PC-3 (cell line): ENCODE results near the gene MIB2. TPM values are rescaled to one million over a fixed set of nuclear protein-coding genes. Genes with fewer than 3 reads are reported as not detected.

Experiments
- ATAC-seq: fragments of 200-7000 bp; cut with Tn5 transposase; 2 replicates; pipeline ENCODE4 v1.9.1; 2020; ENCODE audit warnings: mild to moderate bottlenecking, moderate library complexity
- BruUV-seq: library from RNA; stranded (reverse); fragments of 400-500 nt; replicated peaks from 2 replicates; lab custom pipeline; 2021; lab: Mats Ljungman, UMichigan
- CTCF ChIA-PET: fragments of 300-600 bp; sonication (Branson Sonifier 250); formaldehyde crosslinking; loops from one replicate; lab custom pipeline; 2022; ENCODE audit warnings: antibody characterized with exemption; lab: Charles Lee
- POLR2A ChIA-PET: fragments of 300-600 bp; sonication (Branson Sonifier 250); formaldehyde crosslinking; loops from one replicate; lab custom pipeline; 2022; ENCODE audit warnings: antibody characterized with exemption; ENCODE audit not compliant: unreplicated experiment; lab: Charles Lee
- DNase-seq: peaks from one replicate; pipeline ENCODE4 v3.0.0-alpha.2; 2015
- H2AFZ ChIP-seq: fragments of 300-600 bp; sonication (generic); 2 replicates; pipeline ENCODE4 v1.6.0; 2016; ENCODE audit warnings: antibody characterized with exemption, low read length
- H3F3A ChIP-seq: fragments of 300-600 bp; sonication (generic); one replicate; pipeline ENCODE4 v1.6.0; 2017; ENCODE audit warnings: antibody characterized with exemption, low read length, control low read depth, mild to moderate bottlenecking; ENCODE audit not compliant: unreplicated experiment
- H3K27ac ChIP-seq: fragments of 300-600 bp; sonication (generic); 2 replicates; pipeline ENCODE4 v1.5.1; 2016; ENCODE audit warnings: mild to moderate bottlenecking, low read length
- H3K27me3 ChIP-seq: fragments of 300-600 bp; sonication (generic); 2 replicates; pipeline ENCODE4 v1.6.1; 2016; ENCODE audit warnings: low read length, mixed read lengths
- H3K36me3 ChIP-seq: fragments of 300-600 bp; sonication (generic); 2 replicates; pipeline ENCODE4 v1.6.1; 2016; ENCODE audit warnings: low read depth, mixed run types, low read length, mixed read lengths
- H3K4me1 ChIP-seq: fragments of 300-600 bp; sonication (generic); 2 replicates; pipeline ENCODE4 v1.5.1; 2016; ENCODE audit warnings: low read length; ENCODE audit not compliant: insufficient read depth
- H3K4me2 ChIP-seq: fragments of 300-600 bp; sonication (generic); 2 replicates; pipeline ENCODE4 v1.6.0; 2016; ENCODE audit warnings: low read length
- H3K4me3 ChIP-seq: fragments of 300-600 bp; sonication (generic); 2 replicates; pipeline ENCODE4 v1.5.1; 2016; ENCODE audit warnings: mild to moderate bottlenecking, low read length, mixed read lengths
- H3K79me2 ChIP-seq: fragments of 300-600 bp; sonication (generic); 2 replicates; pipeline ENCODE4 v1.6.1; 2017; ENCODE audit warnings: low read length, mixed read lengths
- H3K9ac ChIP-seq: fragments of 300-600 bp; sonication (generic); 2 replicates; pipeline ENCODE4 v1.6.0; 2016; ENCODE audit warnings: mild to moderate bottlenecking, low read length
- H3K9me2 ChIP-seq: fragments of 300-600 bp; sonication (generic); replicated peaks from 2 replicates; pipeline ENCODE4 v1.6.1; 2016; ENCODE audit warnings: mixed run types, low read length, mixed read lengths
- H3K9me3 ChIP-seq: fragments of 300-600 bp; sonication (generic); 2 replicates; pipeline ENCODE4 v1.6.1; 2016; ENCODE audit warnings: low read length, mixed read lengths
- H4K20me1 ChIP-seq: fragments of 300-600 bp; sonication (generic); 2 replicates; pipeline ENCODE4 v1.6.1; 2016; ENCODE audit warnings: low read length, mixed read lengths
- CTCF ChIP-seq: fragments of 300-600 bp; sonication (generic); conservative IDR thresholded peaks from 2 replicates; pipeline ENCODE4 v1.5.1; 2017; ENCODE audit warnings: antibody characterized with exemption, low read depth, mild to moderate bottlenecking, low read length
- EZH2 ChIP-seq: fragments of 300-600 bp; sonication (generic); IDR thresholded peaks from one replicate; pipeline ENCODE4 v1.6.1; 2017; ENCODE audit warnings: antibody characterized with exemption, mild to moderate bottlenecking, low read length; ENCODE audit not compliant: unreplicated experiment
- EZH2phosphoT487 ChIP-seq: fragments of 300-600 bp; sonication (generic); IDR thresholded peaks from 2 replicates; pipeline ENCODE4 v1.6.1; 2018; ENCODE audit warnings: mild to moderate bottlenecking, antibody characterized with exemption, low read length, borderline replicate concordance
- intact Hi-C: fragments of 100-400 bp; cut with micrococcal nuclease; formaldehyde crosslinking; loops from 2 replicates; pipeline ENCODE4 v1.9.0; 2023
- total RNA-seq: library from RNA; depleted of rRNA; stranded (reverse); fragments of >200 nt; gene quantifications from 2 replicates; pipeline ENCODE4 v1.2.3, GENCODE V29; 2014

The MIB2 gene
- total RNA-seq, 1 experiment from 2014 or later: 164 TPM

- ATAC-seq: no peak
- BruUV-seq: no TSS peak
Measured at GRCh38 chr1:1603671-1604373, 11.5 kb upstream of the MIB2 start.

GRCh38 chr1:1604374-1605033 lies 10.8 kb upstream of the MIB2 start:
- BruUV-seq: no TSS peak
- CTCF ChIA-PET: no interaction called here
- no peak overlapping the region for H3K9ac ChIP-seq
- TF ChIP-seq EZH2 (no peak), CTCF (no peak), EZH2phosphoT487 (no peak)
- H3K4me2 ChIP-seq: no peak overlapping the region
- ATAC-seq (no peak), DNase-seq (no peak)
- H3K27ac ChIP-seq: no peak overlapping the region
- H2AFZ ChIP-seq: no peak overlapping the region
- no peaks in the 10 kb centered on the region for H3F3A ChIP-seq
- no peaks in the 10 kb centered on the region for H3K79me2 ChIP-seq
- no peaks in the 10 kb centered on the region for H3K4me1 ChIP-seq
- H4K20me1 ChIP-seq: no peaks in the 10 kb centered on the region
- POLR2A ChIA-PET: no interaction called here
- no peak overlapping the region for H3K4me3 ChIP-seq
- H3K9me2 ChIP-seq: no peaks in the 10 kb centered on the region
- intact Hi-C loops: no loop called here
- no peaks in the 10 kb centered on the region for H3K36me3 ChIP-seq
- H3K9me3 ChIP-seq: no peaks in the 10 kb centered on the region
- peaks cover 4% of the 10 kb centered on the region; the same call in 1 of the 2 replicates for H3K27me3 ChIP-seq

More at GRCh38 chr1:1603671-1604373, 11.5 kb upstream of the MIB2 start:
- Histone ChIP-seq H2AFZ (no peak overlapping the region), H3K27ac (no peak overlapping the region), H3K4me2 (no peak overlapping the region), H3K36me3 (no peaks in the 10 kb centered on the region), H3K79me2 (no peaks in the 10 kb centered on the region), H3K4me1 (no peaks in the 10 kb centered on the region), H4K20me1 (no peaks in the 10 kb centered on the region), H3K4me3 (no peak overlapping the region), H3F3A (no peaks in the 10 kb centered on the region), H3K9ac (no peak overlapping the region), H3K9me3 (no peaks in the 10 kb centered on the region), H3K27me3 (peaks cover 4% of the 10 kb centered on the region; the same call in 1 of the 2 replicates), H3K9me2 (no peaks in the 10 kb centered on the region)
- no peak for DNase-seq
- intact Hi-C loops: no loop called here
- TF ChIP-seq EZH2 (no peak), EZH2phosphoT487 (no peak), CTCF (no peak)
- ChIA-PET POLR2A (no interaction called here), CTCF (no interaction called here)

DNA sequence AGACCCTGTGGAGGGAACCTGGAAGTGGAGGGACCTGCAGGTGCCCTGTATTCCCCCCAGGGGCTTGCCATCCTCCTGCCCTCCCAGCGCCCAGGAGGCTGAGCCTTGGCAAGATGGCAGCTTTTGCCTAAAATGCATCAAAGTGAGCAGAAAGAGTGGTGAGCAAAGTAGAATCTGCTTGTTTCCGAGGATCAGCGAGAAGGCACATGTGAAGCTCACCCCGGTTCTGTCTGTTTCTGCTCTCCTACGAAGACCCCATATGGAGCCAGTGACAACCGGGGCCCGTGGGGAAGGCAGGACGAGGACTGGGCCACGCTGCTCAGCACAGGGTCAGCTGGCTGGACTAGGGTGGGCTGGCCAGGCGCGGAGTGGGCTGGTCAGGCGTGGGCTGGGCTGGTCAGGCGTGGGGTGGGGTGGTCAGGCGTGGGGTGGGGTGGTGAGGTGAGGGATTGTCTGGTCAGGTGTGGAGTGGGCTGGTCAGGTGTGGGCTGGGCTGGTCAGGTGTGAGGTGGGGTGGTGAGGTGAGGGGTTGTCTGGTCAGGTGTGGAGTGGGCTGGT lies 10.2 kb upstream of the MIB2 start:
- POLR2A ChIA-PET: no interaction called here

More for the DNA sequence above, 10.2 kb upstream of the MIB2 start:
- Histone ChIP-seq H3K4me1 (no peaks in the 10 kb centered on the region), H3F3A (no peaks in the 10 kb centered on the region), H2AFZ (no peak overlapping the region), H3K9ac (no peak overlapping the region), H3K9me3 (no peaks in the 10 kb centered on the region), H3K36me3 (no peaks in the 10 kb centered on the region), H3K4me3 (no peak overlapping the region), H3K4me2 (no peak overlapping the region), H3K27ac (no peak overlapping the region), H3K79me2 (no peaks in the 10 kb centered on the region), H3K9me2 (no peaks in the 10 kb centered on the region), H3K27me3 (peaks cover 4% of the 10 kb centered on the region; the same call in 1 of the 2 replicates), H4K20me1 (no peaks in the 10 kb centered on the region)
- intact Hi-C loops: no loop called here
- BruUV-seq: no TSS peak
- TF ChIP-seq CTCF: no peak
- TF ChIP-seq EZH2: no peak
- TF ChIP-seq EZH2phosphoT487: no peak
- ATAC-seq: no peak
- CTCF ChIA-PET: no interaction called here
- no peak for DNase-seq
